Breast epithelium (tissue), 3 donors: Measurements from ENCODE around the gene ADAM30.

Source experiments
- POLR2A ChIP-seq: fragments of 450-650 bp; IDR thresholded peaks from one replicate; pipeline ENCODE4 v1.6.1; 2016; ENCODE audit warnings: antibody characterized with exemption, mild to moderate bottlenecking, moderate library complexity
- POLR2AphosphoS5 ChIP-seq, 3 donors: sonication (generic); formaldehyde crosslinking; IDR thresholded peaks; one replicate each; pipeline ENCODE4 v1.6.1; 2017; ENCODE audit warnings: antibody characterized with exemption in 3 of 3
- TF ChIP-seq, protein P1 (sequence below), 3 donors: fragments of 450-650 bp; IDR thresholded peaks; one replicate each; pipeline ENCODE4 v1.5.1; 2016 to 2017; ENCODE audit warnings: antibody characterized with exemption in 3 of 3, mild to moderate bottlenecking in 3 of 3, moderate library complexity in 3 of 3

DNA sequence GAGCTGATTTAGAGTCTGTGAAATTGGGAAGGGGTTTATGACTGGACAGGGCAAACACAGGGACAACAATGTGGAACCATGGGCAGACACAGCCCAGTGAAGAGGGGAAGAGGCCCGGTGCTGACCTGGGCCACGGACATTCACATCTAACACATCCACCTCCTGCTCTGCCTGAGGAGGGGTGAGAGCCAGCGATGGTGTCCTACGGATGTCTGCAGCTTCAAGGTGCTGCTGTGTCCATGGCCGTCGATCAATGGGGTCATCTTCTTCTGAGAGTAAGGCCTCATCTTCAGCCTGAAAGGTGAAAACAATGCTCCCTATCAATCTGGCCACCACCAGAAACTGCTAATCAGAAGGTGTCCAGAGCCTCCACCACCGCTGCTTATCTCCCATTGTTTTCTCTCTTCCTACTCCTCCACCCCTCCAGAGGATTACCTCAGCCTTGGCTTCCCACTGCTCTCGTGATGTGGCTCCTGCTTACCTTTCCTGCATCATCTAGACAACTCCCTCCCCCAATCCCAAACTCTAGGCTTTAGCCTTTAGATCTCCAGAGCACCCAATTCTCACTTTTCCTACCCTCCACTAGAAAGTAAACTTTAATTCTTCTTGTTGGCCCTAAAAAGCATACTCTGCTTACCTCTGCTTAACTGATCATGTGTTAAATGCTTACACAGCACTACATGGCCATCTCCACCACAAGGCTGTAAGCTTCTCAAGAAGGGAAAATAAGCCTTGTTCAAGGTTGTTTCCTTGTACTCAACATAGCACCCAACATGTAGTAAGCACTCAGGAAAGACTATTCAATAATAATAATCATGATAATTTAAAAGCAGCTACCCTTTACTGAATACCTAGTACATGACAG, 24.0 kb upstream of the ADAM30 start:
- TF ChIP-seq, protein P1, sequence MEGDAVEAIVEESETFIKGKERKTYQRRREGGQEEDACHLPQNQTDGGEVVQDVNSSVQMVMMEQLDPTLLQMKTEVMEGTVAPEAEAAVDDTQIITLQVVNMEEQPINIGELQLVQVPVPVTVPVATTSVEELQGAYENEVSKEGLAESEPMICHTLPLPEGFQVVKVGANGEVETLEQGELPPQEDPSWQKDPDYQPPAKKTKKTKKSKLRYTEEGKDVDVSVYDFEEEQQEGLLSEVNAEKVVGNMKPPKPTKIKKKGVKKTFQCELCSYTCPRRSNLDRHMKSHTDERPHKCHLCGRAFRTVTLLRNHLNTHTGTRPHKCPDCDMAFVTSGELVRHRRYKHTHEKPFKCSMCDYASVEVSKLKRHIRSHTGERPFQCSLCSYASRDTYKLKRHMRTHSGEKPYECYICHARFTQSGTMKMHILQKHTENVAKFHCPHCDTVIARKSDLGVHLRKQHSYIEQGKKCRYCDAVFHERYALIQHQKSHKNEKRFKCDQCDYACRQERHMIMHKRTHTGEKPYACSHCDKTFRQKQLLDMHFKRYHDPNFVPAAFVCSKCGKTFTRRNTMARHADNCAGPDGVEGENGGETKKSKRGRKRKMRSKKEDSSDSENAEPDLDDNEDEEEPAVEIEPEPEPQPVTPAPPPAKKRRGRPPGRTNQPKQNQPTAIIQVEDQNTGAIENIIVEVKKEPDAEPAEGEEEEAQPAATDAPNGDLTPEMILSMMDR (IDR thresholded peaks at IDR 0.05): no peak
- TF ChIP-seq POLR2A (no peak), POLR2AphosphoS5 (IDR thresholded peaks at IDR 0.05) (no peak)
